Lower leg skin (tissue), 3 donors: ENCODE results near the gene PDRG1.

Experiments
- POLR2A ChIP-seq, 2 donors: fragments of 450-650 bp; IDR thresholded peaks; one replicate each; pipeline ENCODE4 v1.6.1; 2016 to 2017; ENCODE audit warnings: antibody characterized with exemption in 2 of 2, mild to moderate bottlenecking in 1 of 2, moderate library complexity in 1 of 2
- TF ChIP-seq, protein P1 (sequence below), 3 donors: fragments of 450-650 bp; IDR thresholded peaks; one replicate each; pipeline ENCODE4 v1.5.1; 2016; ENCODE audit warnings: antibody characterized with exemption in 3 of 3, mild to moderate bottlenecking in 3 of 3, moderate library complexity in 2 of 3

- TF ChIP-seq, protein P1, sequence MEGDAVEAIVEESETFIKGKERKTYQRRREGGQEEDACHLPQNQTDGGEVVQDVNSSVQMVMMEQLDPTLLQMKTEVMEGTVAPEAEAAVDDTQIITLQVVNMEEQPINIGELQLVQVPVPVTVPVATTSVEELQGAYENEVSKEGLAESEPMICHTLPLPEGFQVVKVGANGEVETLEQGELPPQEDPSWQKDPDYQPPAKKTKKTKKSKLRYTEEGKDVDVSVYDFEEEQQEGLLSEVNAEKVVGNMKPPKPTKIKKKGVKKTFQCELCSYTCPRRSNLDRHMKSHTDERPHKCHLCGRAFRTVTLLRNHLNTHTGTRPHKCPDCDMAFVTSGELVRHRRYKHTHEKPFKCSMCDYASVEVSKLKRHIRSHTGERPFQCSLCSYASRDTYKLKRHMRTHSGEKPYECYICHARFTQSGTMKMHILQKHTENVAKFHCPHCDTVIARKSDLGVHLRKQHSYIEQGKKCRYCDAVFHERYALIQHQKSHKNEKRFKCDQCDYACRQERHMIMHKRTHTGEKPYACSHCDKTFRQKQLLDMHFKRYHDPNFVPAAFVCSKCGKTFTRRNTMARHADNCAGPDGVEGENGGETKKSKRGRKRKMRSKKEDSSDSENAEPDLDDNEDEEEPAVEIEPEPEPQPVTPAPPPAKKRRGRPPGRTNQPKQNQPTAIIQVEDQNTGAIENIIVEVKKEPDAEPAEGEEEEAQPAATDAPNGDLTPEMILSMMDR (IDR thresholded peaks at IDR 0.05), result no peak
- TF ChIP-seq POLR2A (IDR thresholded peaks at IDR 0.05), result no peak
Observed at GRCh38 chr20:31934491-31934890, 17.4 kb downstream of the PDRG1 start.
